Vagina (tissue), 2 donors: Measurements from ENCODE around the gene CD40LG.

Experiments used
- POLR2AphosphoS5 ChIP-seq, 2 donors: sonication (generic); formaldehyde crosslinking; IDR thresholded peaks; one replicate each; pipeline ENCODE4 v1.9.0; 2017; ENCODE audit warnings: antibody characterized with exemption in 2 of 2, mild to moderate bottlenecking in 2 of 2, low read depth in 1 of 2; ENCODE audit not compliant: insufficient read depth in 1 of 2
- TF ChIP-seq, protein P1 (sequence below), 3 experiments: fragments of 450-650 bp in 2 of 3; fragments of 200-600 bp in 1 of 3; sonication (generic) in 1 of 3; IDR thresholded peaks; one replicate each; pipeline ENCODE4 v1.5.1; 2017 to 2019; ENCODE audit warnings: antibody characterized with exemption in 3 of 3, mild to moderate bottlenecking in 2 of 3, moderate library complexity in 2 of 3

DNA sequence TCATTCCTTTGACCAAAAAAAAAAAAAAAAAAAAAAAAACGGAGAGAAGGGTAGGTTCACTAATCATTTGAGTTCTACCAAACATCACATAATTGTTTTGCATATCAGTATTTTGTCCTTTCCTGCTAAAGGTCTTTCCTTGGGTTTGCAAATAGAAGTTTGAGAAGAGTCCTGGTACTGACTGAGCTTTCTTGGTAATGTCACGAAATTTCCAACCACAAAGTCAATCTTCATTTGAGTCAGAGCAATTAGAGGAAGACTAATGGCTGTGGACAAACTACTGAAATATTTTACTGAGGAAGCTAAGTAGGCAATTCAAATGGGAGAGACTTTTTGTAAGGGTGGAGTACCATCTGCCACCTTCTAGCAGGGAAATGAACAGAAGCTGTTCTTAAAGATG lies 21.7 kb upstream of the CD40LG start:
- TF ChIP-seq, protein P1, sequence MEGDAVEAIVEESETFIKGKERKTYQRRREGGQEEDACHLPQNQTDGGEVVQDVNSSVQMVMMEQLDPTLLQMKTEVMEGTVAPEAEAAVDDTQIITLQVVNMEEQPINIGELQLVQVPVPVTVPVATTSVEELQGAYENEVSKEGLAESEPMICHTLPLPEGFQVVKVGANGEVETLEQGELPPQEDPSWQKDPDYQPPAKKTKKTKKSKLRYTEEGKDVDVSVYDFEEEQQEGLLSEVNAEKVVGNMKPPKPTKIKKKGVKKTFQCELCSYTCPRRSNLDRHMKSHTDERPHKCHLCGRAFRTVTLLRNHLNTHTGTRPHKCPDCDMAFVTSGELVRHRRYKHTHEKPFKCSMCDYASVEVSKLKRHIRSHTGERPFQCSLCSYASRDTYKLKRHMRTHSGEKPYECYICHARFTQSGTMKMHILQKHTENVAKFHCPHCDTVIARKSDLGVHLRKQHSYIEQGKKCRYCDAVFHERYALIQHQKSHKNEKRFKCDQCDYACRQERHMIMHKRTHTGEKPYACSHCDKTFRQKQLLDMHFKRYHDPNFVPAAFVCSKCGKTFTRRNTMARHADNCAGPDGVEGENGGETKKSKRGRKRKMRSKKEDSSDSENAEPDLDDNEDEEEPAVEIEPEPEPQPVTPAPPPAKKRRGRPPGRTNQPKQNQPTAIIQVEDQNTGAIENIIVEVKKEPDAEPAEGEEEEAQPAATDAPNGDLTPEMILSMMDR (IDR thresholded peaks at IDR 0.05) = no peak
- no peak for TF ChIP-seq POLR2AphosphoS5 (IDR thresholded peaks at IDR 0.05; ENCODE audit: insufficient read depth in 1 of 2, low read depth in 1 of 2)
